BLaER1 (cell line): ENCODE results near the gene B4GAT1.
A peak's percentile ranks its signal among the peaks of the same experiment; 100 is the strongest.

ENCODE experiments used
- H3K27ac ChIP-seq: shearing (Covaris generic); formaldehyde crosslinking; 2 replicates; pipeline ENCODE4 v1.8.1; 2022
- H3K27me3 ChIP-seq: shearing (Covaris generic); formaldehyde crosslinking; 2 replicates; pipeline ENCODE4 v1.8.1; 2022
- H3K36me3 ChIP-seq: shearing (Covaris generic); formaldehyde crosslinking; 2 replicates; pipeline ENCODE4 v1.8.1; 2022
- H3K4me1 ChIP-seq: shearing (Covaris generic); formaldehyde crosslinking; 2 replicates; pipeline ENCODE4 v1.8.1; 2022
- H3K4me2 ChIP-seq: shearing (Covaris generic); formaldehyde crosslinking; 2 replicates; pipeline ENCODE4 v1.8.1; 2022
- H3K4me3 ChIP-seq: shearing (Covaris generic); formaldehyde crosslinking; 2 replicates; pipeline ENCODE4 v1.8.1; 2022
- H3K9ac ChIP-seq: shearing (Covaris generic); formaldehyde crosslinking; 2 replicates; pipeline ENCODE4 v1.8.1; 2022
- H3K9me3 ChIP-seq: shearing (Covaris generic); formaldehyde crosslinking; 2 replicates; pipeline ENCODE4 v1.8.1; 2022
- H4K20me1 ChIP-seq: shearing (Covaris generic); formaldehyde crosslinking; 2 replicates; pipeline ENCODE4 v1.8.1; 2022
- Cebpa-rat ChIP-seq: shearing (Covaris generic); IDR thresholded peaks from 2 replicates; pipeline ENCODE4 v1.8.1; 2022

Gene B4GAT1

GRCh38 chr11:66371627-66372415 is 24.4 kb upstream of the B4GAT1 start, which contains the start of gene SLC29A2:
Gene SLC29A2 (minus strand): TSS chr11:66371760. CDS start chr11:66371591, 169 bp downstream.
- H3K27ac ChIP-seq = peak within 1 kb of the TSS; percentile 90
- peak within 1 kb of the TSS; percentile 84 for H3K9ac ChIP-seq
- H3K4me2 ChIP-seq = peak within 1 kb of the TSS; percentile 85
- no peaks in the 10 kb centered on the region for H3K9me3 ChIP-seq
- H3K36me3 ChIP-seq = peaks cover 32% of the 10 kb centered on the region
- H3K4me3 ChIP-seq = peak within 1 kb of the TSS; percentile 88
- H3K27me3 ChIP-seq = no peaks in the 10 kb centered on the region
- H4K20me1 ChIP-seq = peaks cover 37% of the 10 kb centered on the region
- no peak for TF ChIP-seq Cebpa-rat
- peaks cover 40% of the 10 kb centered on the region for H3K4me1 ChIP-seq

DNA sequence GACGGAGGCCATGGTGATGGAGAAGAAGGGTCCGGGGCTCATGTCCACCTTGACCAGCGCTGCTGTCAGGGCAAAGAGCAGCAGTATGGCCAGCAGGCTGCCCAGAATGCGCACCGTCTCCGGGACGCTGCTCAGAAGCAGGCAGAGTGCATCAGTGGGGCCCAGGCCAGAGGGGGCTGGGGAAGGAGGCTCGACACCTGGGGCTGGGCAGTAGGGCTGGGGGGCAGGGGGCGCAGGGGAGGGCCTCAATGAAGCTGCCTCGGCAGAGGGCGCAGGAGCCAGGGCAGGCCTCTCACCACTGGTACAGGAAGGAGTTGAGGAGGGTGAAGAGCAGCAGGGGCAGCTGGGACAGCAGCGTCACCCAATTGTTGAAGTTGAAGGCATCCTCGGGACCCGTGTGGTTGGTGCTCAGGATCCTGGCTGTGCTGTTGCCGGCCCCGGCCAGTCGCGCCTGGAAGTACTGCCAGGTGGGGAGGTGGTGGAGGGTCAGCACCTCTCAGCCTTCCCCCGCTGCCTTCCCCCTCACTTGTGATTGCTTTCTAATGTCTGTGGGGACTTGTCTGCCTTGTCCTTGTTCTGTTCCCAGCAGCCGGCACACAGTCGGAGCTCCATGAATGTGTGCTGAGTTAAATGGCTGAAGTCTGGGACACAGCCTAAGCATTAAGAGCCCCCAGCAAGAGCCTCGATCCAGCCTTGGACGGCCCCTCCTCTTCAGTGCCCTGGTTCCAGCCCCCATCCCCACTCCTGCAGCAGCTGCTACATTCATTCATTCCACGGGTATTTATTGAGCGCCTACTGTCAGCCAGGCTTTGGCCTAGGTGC is 21.9 kb upstream of the B4GAT1 start:
- peaks cover 38% of the 10 kb centered on the region for H4K20me1 ChIP-seq
- H3K27me3 ChIP-seq = no peaks in the 10 kb centered on the region
- peak overlapping the region; percentile 85; the same call in 1 of the 2 replicates for H3K4me2 ChIP-seq
- H3K27ac ChIP-seq = no peak overlapping the region
- peaks cover 56% of the 10 kb centered on the region for H3K36me3 ChIP-seq
- TF ChIP-seq Cebpa-rat = no peak
- H3K4me1 ChIP-seq = peaks cover 40% of the 10 kb centered on the region
- H3K9ac ChIP-seq = peak overlapping the region; percentile 84; the same call in 1 of the 2 replicates
- no peaks in the 10 kb centered on the region for H3K9me3 ChIP-seq
- peak overlapping the region; percentile 88; the same call in 1 of the 2 replicates for H3K4me3 ChIP-seq

DNA sequence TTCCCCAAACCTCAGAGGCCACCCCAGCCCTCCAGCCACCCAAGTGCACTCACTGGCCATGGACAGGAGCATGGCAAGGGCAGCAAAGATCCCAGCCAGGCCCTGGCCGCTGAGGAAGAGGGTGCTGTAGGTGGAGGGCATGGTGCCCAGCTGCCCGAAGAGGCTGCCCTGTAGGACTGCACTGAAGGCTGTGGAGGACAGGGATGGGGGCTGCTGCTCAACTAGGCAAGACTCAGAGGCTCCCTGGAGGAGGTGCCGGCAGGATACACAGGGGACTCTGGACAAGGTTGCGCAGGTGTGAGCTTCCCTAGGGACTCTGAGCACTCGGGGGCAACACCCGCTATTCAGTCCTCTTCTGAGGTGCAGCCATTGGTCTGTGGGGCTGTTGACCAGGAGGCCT is 21.1 kb upstream of the B4GAT1 start:
- H4K20me1 ChIP-seq = peaks cover 39% of the 10 kb centered on the region
- H3K4me3 ChIP-seq = no peak overlapping the region
- H3K4me2 ChIP-seq = peak overlapping the region; percentile 23
- no peak overlapping the region for H3K9ac ChIP-seq
- no peaks in the 10 kb centered on the region for H3K9me3 ChIP-seq
- peaks cover 39% of the 10 kb centered on the region for H3K4me1 ChIP-seq
- TF ChIP-seq Cebpa-rat = no peak
- peaks cover 64% of the 10 kb centered on the region for H3K36me3 ChIP-seq
- H3K27me3 ChIP-seq = no peaks in the 10 kb centered on the region
- H3K27ac ChIP-seq = no peak overlapping the region

DNA sequence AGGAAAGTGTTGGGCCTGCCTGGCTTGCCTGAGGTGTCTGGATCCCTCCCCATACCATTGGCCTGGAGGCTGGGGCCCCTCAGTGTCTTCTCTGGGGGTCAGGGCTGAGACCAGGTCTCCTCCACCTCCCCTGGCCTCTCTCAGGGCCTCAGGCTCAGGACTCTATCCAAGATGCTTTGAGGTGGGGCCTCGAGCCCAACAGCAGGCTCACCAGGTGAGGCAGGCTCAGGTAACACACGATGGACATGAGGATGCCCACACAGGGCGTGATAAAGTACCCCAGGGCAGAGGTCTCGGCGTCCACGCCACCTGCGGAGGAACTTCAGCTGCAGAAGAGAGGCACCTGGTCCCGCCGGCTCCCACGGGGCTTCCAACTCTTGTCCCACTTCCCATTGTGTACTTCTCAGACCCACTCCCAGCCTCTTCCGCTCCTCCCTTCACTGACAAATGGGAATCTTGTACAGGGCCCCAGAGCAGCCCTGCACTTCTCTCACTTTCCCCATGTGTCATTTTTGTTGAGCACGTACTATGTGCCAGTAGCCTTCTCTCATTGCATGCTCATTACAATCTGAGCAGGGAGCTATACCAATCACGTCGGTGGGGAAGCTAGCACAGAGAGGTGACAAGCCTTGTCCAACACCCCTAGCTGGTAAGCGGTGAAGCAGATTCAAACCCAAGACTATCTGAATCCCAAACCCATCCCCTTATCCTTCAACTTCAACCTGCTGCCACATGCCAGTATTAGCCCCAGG is 20.3 kb upstream of the B4GAT1 start:
- H3K9me3 ChIP-seq = no peaks in the 10 kb centered on the region
- peaks cover 72% of the 10 kb centered on the region for H3K36me3 ChIP-seq
- H4K20me1 ChIP-seq = peaks cover 47% of the 10 kb centered on the region
- no peak for TF ChIP-seq Cebpa-rat
- H3K27me3 ChIP-seq = no peaks in the 10 kb centered on the region
- H3K4me1 ChIP-seq = peaks cover 32% of the 10 kb centered on the region
- no peak overlapping the region for H3K27ac ChIP-seq
- H3K9ac ChIP-seq = no peak overlapping the region
- H3K4me2 ChIP-seq = 0 out of 2 replicates have a peak overlapping the region, but pooled peaks have one; percentile 23
- no peak overlapping the region for H3K4me3 ChIP-seq

- no peak overlapping the region for H3K4me3 ChIP-seq
- TF ChIP-seq Cebpa-rat = no peak
- no peak overlapping the region for H3K9ac ChIP-seq
- peaks cover 50% of the 10 kb centered on the region for H4K20me1 ChIP-seq
- H3K27me3 ChIP-seq = no peaks in the 10 kb centered on the region
- no peak overlapping the region for H3K27ac ChIP-seq
- peaks cover 27% of the 10 kb centered on the region for H3K4me1 ChIP-seq
- no peak overlapping the region for H3K4me2 ChIP-seq
- H3K9me3 ChIP-seq = no peaks in the 10 kb centered on the region
- peaks cover 80% of the 10 kb centered on the region for H3K36me3 ChIP-seq
These were observed 19.5 kb upstream of the B4GAT1 start for GRCh38 chr11:66366844-66367477.

GRCh38 chr11:66365711-66366619 is 18.5 kb upstream of the B4GAT1 start:
- H3K4me2 ChIP-seq = no peak overlapping the region
- peaks cover 90% of the 10 kb centered on the region for H3K36me3 ChIP-seq
- no peaks in the 10 kb centered on the region for H3K9me3 ChIP-seq
- H4K20me1 ChIP-seq = peaks cover 50% of the 10 kb centered on the region
- peaks cover 27% of the 10 kb centered on the region for H3K4me1 ChIP-seq
- no peak for TF ChIP-seq Cebpa-rat
- no peak overlapping the region for H3K4me3 ChIP-seq
- H3K27me3 ChIP-seq = no peaks in the 10 kb centered on the region
- H3K9ac ChIP-seq = no peak overlapping the region
- H3K27ac ChIP-seq = no peak overlapping the region

GRCh38 chr11:66365166-66365565 is 17.7 kb upstream of the B4GAT1 start:
- Histone ChIP-seq H4K20me1 (peaks cover 46% of the 10 kb centered on the region), H3K4me3 (no peak overlapping the region), H3K36me3 (peaks cover 95% of the 10 kb centered on the region), H3K9me3 (no peaks in the 10 kb centered on the region), H3K4me1 (peaks cover 19% of the 10 kb centered on the region), H3K27ac (no peak overlapping the region), H3K9ac (no peak overlapping the region), H3K27me3 (no peaks in the 10 kb centered on the region), H3K4me2 (no peak overlapping the region)
- no peak for TF ChIP-seq Cebpa-rat

DNA sequence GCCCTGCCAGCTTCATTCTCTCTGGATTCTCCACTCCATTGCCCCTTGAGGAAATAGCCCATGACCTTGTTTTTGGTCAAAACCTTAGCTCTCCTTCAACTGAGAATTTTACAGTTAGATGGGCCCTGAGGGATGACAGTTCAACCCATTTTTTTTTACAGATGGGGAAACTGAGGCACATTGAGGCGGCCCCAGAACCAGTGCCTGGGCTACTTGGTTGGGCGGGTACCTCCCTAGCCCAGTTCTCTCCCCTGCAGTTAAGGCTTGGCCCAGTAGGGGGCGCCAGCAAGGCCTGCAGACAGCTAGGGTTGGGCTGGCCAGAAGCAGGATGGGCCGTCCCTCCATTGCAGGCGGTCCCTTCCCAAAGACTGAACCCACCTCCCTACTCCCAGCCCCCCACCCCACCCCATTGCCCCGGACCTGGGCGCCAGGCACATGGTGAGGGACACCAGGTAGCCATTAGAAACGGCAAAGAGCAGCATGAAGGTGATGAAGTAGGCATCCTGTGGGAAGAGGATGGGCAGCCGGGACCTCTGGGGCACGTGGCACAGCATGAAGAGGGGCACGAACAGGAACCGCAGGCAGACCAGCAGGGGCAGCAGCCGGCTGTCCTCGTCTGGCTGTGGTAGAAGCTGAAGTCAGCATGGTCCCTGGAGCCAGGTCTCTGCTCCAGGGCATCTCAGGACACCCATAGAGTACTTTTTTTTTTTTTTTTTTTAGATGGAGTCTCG is 16.5 kb upstream of the B4GAT1 start:
- no peak overlapping the region for H3K27ac ChIP-seq
- H3K36me3 ChIP-seq = peaks cover 96% of the 10 kb centered on the region
- TF ChIP-seq Cebpa-rat = no peak
- H3K4me1 ChIP-seq = peaks cover 8% of the 10 kb centered on the region
- H3K4me2 ChIP-seq = no peak overlapping the region
- H3K9me3 ChIP-seq = no peaks in the 10 kb centered on the region
- peaks cover 34% of the 10 kb centered on the region for H4K20me1 ChIP-seq
- no peak overlapping the region for H3K9ac ChIP-seq
- no peaks in the 10 kb centered on the region for H3K27me3 ChIP-seq
- no peak overlapping the region for H3K4me3 ChIP-seq
